PC-9 (cell line): ENCODE results near the gene MSLN.

Experiments used
- CTCF ChIP-seq: fragments of 200-600 bp; sonication (generic); conservative IDR thresholded peaks from 2 replicates; pipeline ENCODE4 v1.6.1; 2017; ENCODE audit warnings: mixed run types, antibody characterized with exemption, mild to moderate bottlenecking, moderate library complexity
- EZH2 ChIP-seq: fragments of 200-600 bp; sonication (generic); IDR thresholded peaks from 2 replicates; pipeline ENCODE4 v1.8.0; 2017; ENCODE audit warnings: antibody characterized with exemption, low read depth

DNA sequence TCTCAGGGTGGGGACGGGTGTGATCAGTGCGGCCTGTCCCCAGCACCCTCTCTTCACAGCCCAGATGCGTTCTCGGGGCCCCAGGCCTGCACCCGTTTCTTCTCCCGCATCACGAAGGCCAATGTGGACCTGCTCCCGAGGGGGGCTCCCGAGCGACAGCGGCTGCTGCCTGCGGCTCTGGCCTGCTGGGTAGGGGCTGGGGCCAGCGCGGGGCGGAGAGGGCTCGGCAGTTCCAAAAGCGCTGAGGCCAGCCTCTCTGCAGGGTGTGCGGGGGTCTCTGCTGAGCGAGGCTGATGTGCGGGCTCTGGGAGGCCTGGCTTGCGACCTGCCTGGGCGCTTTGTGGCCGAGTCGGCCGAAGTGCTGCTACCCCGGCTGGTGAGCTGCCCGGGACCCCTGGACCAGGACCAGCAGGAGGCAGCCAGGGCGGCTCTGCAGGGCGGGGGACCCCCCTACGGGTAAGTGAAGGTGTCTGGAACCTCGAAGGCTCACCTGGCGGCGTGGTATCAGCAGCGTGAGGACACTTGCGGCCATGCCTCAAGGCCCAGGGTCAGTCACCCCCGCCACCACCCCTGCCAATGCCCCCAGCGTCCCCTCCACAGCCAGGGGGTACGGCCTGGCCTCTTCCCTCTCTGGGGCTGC lies 4.4 kb downstream of the MSLN start:
- TF ChIP-seq CTCF (no peak), EZH2 (no peak)
